ENCODE measurements around the gene CLCN5.

The CLCN5 gene

GRCh38 chrX:50103866-50104566 is 181.6 kb downstream of the CLCN5 start:
- no peaks in the 10 kb centered on the region for H3K9me3 ChIP-seq (ENCODE audit: control insufficient read depth, insufficient read depth, low read length)
- H3K4me2 ChIP-seq (ENCODE audit: low read length): no peak overlapping the region
- no peaks in the 10 kb centered on the region for H3K36me3 ChIP-seq (ENCODE audit: control insufficient read depth, low read length)
- no peaks in the 10 kb centered on the region for H3F3A ChIP-seq (ENCODE audit: control insufficient read depth, insufficient read depth)
- no peak overlapping the region for H3K4me3 ChIP-seq (ENCODE audit: low read length)
- TF ChIP-seq, protein P1, sequence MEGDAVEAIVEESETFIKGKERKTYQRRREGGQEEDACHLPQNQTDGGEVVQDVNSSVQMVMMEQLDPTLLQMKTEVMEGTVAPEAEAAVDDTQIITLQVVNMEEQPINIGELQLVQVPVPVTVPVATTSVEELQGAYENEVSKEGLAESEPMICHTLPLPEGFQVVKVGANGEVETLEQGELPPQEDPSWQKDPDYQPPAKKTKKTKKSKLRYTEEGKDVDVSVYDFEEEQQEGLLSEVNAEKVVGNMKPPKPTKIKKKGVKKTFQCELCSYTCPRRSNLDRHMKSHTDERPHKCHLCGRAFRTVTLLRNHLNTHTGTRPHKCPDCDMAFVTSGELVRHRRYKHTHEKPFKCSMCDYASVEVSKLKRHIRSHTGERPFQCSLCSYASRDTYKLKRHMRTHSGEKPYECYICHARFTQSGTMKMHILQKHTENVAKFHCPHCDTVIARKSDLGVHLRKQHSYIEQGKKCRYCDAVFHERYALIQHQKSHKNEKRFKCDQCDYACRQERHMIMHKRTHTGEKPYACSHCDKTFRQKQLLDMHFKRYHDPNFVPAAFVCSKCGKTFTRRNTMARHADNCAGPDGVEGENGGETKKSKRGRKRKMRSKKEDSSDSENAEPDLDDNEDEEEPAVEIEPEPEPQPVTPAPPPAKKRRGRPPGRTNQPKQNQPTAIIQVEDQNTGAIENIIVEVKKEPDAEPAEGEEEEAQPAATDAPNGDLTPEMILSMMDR (IDR thresholded peaks at IDR 0.05; ENCODE audit: low read depth, low read length, poor library complexity, severe bottlenecking): no peak
- no peak for TF ChIP-seq EZH2phosphoT487 (IDR thresholded peaks at IDR 0.05; ENCODE audit: borderline replicate concordance, low read length)
- H3K9me2 ChIP-seq (replicated peaks; ENCODE audit: control insufficient read depth, low read length): no peaks in the 10 kb centered on the region
- no peak overlapping the region for H3K27ac ChIP-seq (ENCODE audit: low read depth, low read length)
- no peaks in the 10 kb centered on the region for H4K20me1 ChIP-seq (ENCODE audit: control insufficient read depth, insufficient read depth, low read depth, low read length)
- H3K79me2 ChIP-seq (ENCODE audit: control insufficient read depth, low read length): no peaks in the 10 kb centered on the region
- H3K4me1 ChIP-seq (ENCODE audit: control insufficient read depth, low read length): no peaks in the 10 kb centered on the region
- no peaks in the 10 kb centered on the region for H3K27me3 ChIP-seq (ENCODE audit: control insufficient read depth, low read length)

DNA sequence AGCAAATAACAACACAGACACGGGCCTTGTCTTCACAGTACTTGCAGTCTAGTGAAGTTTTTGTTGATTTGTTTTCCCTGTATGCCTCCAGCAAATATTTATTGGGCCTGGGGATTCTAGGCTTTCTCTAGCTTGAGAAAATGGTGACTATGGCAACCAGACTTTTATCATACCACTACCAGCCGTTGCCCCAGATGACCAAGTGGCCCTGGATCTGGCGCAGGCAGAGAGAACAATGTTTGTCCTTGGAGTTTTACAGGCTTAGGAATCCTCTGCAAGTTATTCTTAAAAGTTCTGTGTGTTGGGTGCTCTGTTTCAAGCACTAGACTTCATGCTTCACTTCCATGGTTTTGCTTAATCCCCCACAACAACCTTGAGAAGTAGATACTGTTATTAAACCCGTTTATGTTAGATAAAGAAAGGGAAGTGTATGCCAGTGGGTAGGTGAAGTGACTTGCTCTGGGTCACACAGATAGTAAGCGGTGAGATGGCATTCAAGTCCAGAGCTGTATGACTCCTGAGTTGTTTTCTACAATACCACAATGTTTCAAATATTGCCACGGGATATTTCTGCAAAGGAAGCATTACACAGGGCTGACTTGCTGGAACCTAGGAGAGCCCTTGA is 183.8 kb downstream of the CLCN5 start:
- TF ChIP-seq, protein P1 (IDR thresholded peaks at IDR 0.05; ENCODE audit: low read depth, low read length, poor library complexity, severe bottlenecking): no peak
- TF ChIP-seq EZH2phosphoT487 (IDR thresholded peaks at IDR 0.05; ENCODE audit: borderline replicate concordance, low read length): no peak

DNA sequence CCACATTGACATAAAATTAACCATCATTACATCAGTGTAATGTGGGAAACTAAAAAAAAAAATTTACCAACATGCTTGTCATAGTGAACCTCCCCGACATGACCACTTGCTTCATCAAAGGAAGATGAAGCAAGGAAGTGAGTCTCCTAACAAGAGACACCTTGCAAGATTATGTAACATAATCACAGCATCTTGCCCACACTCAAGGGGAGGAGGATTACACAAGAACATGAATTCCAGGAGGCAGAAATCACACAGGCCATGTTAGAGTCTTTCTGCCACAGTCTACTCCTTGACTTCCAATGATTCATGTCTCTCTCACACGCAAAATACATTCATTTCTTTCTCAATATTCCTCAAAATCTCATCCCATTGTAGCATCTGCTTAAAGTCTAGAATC is 185.1 kb downstream of the CLCN5 start:
- H3K9me2 ChIP-seq (replicated peaks; ENCODE audit: control insufficient read depth, low read length): no peaks in the 10 kb centered on the region
- no peaks in the 10 kb centered on the region for H3K79me2 ChIP-seq (ENCODE audit: control insufficient read depth, low read length)
- no peak overlapping the region for H3K4me3 ChIP-seq (ENCODE audit: low read length)
- no peak overlapping the region for H3K4me2 ChIP-seq (ENCODE audit: low read length)
- H3F3A ChIP-seq (ENCODE audit: control insufficient read depth, insufficient read depth): no peaks in the 10 kb centered on the region
- H4K20me1 ChIP-seq (ENCODE audit: control insufficient read depth, insufficient read depth, low read depth, low read length): no peaks in the 10 kb centered on the region
- no peaks in the 10 kb centered on the region for H3K36me3 ChIP-seq (ENCODE audit: control insufficient read depth, low read length)
- no peaks in the 10 kb centered on the region for H3K27me3 ChIP-seq (ENCODE audit: control insufficient read depth, low read length)
- no peaks in the 10 kb centered on the region for H3K4me1 ChIP-seq (ENCODE audit: control insufficient read depth, low read length)
- H3K27ac ChIP-seq (ENCODE audit: low read depth, low read length): no peak overlapping the region
- no peaks in the 10 kb centered on the region for H3K9me3 ChIP-seq (ENCODE audit: control insufficient read depth, insufficient read depth, low read length)
- TF ChIP-seq EZH2phosphoT487 (IDR thresholded peaks at IDR 0.05; ENCODE audit: borderline replicate concordance, low read length): no peak
- TF ChIP-seq, protein P1 (IDR thresholded peaks at IDR 0.05; ENCODE audit: low read depth, low read length, poor library complexity, severe bottlenecking): no peak

More for the DNA sequence above, 183.8 kb downstream of the CLCN5 start:
- Histone ChIP-seq H3K36me3 (ENCODE audit: control insufficient read depth, low read length) (no peaks in the 10 kb centered on the region), H3K4me2 (ENCODE audit: low read length) (no peak overlapping the region), H3K9me2 (replicated peaks; ENCODE audit: control insufficient read depth, low read length) (no peaks in the 10 kb centered on the region), H4K20me1 (ENCODE audit: control insufficient read depth, insufficient read depth, low read depth, low read length) (no peaks in the 10 kb centered on the region), H3K4me1 (ENCODE audit: control insufficient read depth, low read length) (no peaks in the 10 kb centered on the region), H3K79me2 (ENCODE audit: control insufficient read depth, low read length) (no peaks in the 10 kb centered on the region), H3K4me3 (ENCODE audit: low read length) (no peak overlapping the region), H3K9me3 (ENCODE audit: control insufficient read depth, insufficient read depth, low read length) (no peaks in the 10 kb centered on the region), H3K27ac (ENCODE audit: low read depth, low read length) (no peak overlapping the region), H3F3A (ENCODE audit: control insufficient read depth, insufficient read depth) (no peaks in the 10 kb centered on the region), H3K27me3 (ENCODE audit: control insufficient read depth, low read length) (no peaks in the 10 kb centered on the region)
